ENCODE measurements around the gene LRRC26.

GRCh38 chr9:137128862-137129455 is 40.9 kb downstream of the LRRC26 start:
- TF ChIP-seq POLR2AphosphoS5 (IDR thresholded peaks at IDR 0.05; ENCODE audit: borderline replicate concordance, low read depth, low read length) (no peak), EZH2 (IDR thresholded peaks at IDR 0.05) (no peak)

All from SK-N-MC (cell line).